ENCODE results near the gene CTNNA2. TPM values are rescaled to one million over a fixed set of nuclear protein-coding genes. Genes with fewer than 3 reads are reported as not detected.

Gene CTNNA2
- total RNA-seq, 2 donors from 2014 or later: not detected

GRCh38 chr2:79774016-79774415 is 261.2 kb downstream of the CTNNA2 start:
- Histone ChIP-seq H3K36me3 (no peaks in the 10 kb centered on the region), H3K4me1 (no peaks in the 10 kb centered on the region), H3K27me3 (no peaks in the 10 kb centered on the region), H3K9me3 (no peaks in the 10 kb centered on the region), H3K27ac (no peak overlapping the region), H3K4me3 (no peak overlapping the region)
- DNase-seq (ENCODE audit: low spot score): no peak
- no peak for TF ChIP-seq CTCF (IDR thresholded peaks at IDR 0.05)

- Histone ChIP-seq H3K36me3 (no peaks in the 10 kb centered on the region), H3K9me3 (no peaks in the 10 kb centered on the region), H3K4me1 (no peaks in the 10 kb centered on the region), H3K27ac (no peak overlapping the region), H3K4me3 (no peak overlapping the region), H3K27me3 (no peaks in the 10 kb centered on the region)
- DNase-seq (ENCODE audit: low spot score): no peak
- no peak for TF ChIP-seq CTCF (IDR thresholded peaks at IDR 0.05)
Measured at GRCh38 chr2:79776461-79776860, 263.6 kb downstream of the CTNNA2 start.

- no peak for TF ChIP-seq CTCF (IDR thresholded peaks at IDR 0.05)
- H3K27ac ChIP-seq: no peak overlapping the region
- no peaks in the 10 kb centered on the region for H3K27me3 ChIP-seq
- no peaks in the 10 kb centered on the region for H3K36me3 ChIP-seq
- no peaks in the 10 kb centered on the region for H3K4me1 ChIP-seq
- no peak for DNase-seq (ENCODE audit: low spot score)
- no peaks in the 10 kb centered on the region for H3K9me3 ChIP-seq
- no peak overlapping the region for H3K4me3 ChIP-seq
Measured at GRCh38 chr2:79780781-79781180, 267.9 kb downstream of the CTNNA2 start.

- Histone ChIP-seq H3K27me3 (no peaks in the 10 kb centered on the region), H3K9me3 (no peaks in the 10 kb centered on the region), H3K4me3 (no peak overlapping the region), H3K27ac (no peak overlapping the region), H3K36me3 (no peaks in the 10 kb centered on the region), H3K4me1 (no peaks in the 10 kb centered on the region)
- TF ChIP-seq CTCF (IDR thresholded peaks at IDR 0.05): no peak
- no peak for DNase-seq (ENCODE audit: low spot score)
Measured at GRCh38 chr2:79782576-79783452, 270.0 kb downstream of the CTNNA2 start.

GRCh38 chr2:79788952-79789651 is 276.3 kb downstream of the CTNNA2 start:
- Histone ChIP-seq H3K36me3 (no peaks in the 10 kb centered on the region), H3K4me3 (no peak overlapping the region), H3K9me3 (no peaks in the 10 kb centered on the region), H3K4me1 (no peaks in the 10 kb centered on the region), H3K27me3 (no peaks in the 10 kb centered on the region), H3K27ac (no peak overlapping the region)
- no peak for DNase-seq (ENCODE audit: low spot score)
- TF ChIP-seq CTCF (IDR thresholded peaks at IDR 0.05): no peak

All from right atrium auricular region (tissue), 2 donors.